Glomerular visceral epithelial cell (primary cell): ENCODE results near the gene INTS7.

Experiments
- DNase-seq: peaks from one replicate; pipeline ENCODE4 v3.0.0-alpha.2; 2016; ENCODE audit errors: extremely low spot score

The INTS7 gene

GRCh38 chr1:211933946-211934714, 101.2 kb downstream of the INTS7 start:
- DNase-seq, result no peak

GRCh38 chr1:211932933-211933254, 102.5 kb downstream of the INTS7 start:
- DNase-seq, result no peak

- no peak for DNase-seq
These were observed 103.0 kb downstream of the INTS7 start for GRCh38 chr1:211932231-211932932.

- no peak for DNase-seq
These were observed 105.7 kb downstream of the INTS7 start for GRCh38 chr1:211929683-211930082.

DNA sequence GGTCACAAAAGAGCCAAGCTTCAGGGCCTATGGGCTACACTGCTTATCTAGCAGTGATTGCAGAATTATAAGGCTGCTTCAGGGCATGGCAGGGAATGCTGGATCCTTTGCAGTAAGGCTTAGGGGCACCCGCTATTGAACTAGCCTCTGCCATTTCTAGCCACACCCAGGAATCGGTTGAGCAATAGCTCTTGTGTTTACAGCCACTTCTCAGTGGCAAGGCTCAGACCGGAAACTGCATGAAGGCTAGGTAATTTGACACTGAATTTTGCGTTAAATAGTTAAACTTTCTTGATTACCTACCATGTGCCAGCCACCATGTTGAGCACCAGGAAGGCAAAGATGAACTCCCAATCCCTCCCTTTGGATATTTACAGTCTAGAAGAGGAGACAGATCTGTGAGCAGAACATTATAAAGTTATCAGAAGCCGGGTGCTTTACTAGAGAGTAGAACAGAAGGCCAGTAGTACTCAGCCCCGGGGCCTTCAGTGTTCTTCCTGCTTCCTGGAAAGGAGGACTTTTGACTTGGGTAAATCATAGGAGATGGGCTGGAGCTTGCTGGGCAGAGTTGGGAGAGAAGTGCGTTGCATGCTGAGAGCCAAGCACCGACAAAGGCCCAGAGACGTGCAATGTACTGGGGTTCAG, 106.2 kb downstream of the INTS7 start:
- no peak for DNase-seq

GRCh38 chr1:211928290-211928801, 107.0 kb downstream of the INTS7 start:
- DNase-seq, result no peak

DNA sequence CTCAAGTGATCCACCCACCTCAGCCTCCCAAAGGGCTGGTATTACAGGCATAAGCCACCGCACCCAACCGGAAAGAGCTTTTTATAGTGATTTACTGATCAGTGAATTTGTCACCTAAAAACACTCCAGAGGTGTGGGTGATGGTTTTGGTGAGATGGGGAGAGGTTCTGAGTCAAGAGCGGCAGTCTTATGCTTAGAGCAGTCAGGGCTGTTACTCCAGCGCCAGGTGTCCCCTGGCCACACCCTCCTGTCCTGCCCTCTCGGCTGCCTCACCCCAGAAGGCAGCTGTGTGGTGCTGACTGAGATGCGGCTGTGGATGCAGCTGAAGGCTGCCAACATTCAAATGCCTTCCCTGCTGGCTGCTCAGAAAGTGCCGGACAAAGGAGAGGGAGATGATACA, 110.3 kb downstream of the INTS7 start:
- DNase-seq, result no peak

GRCh38 chr1:211924256-211924655, 111.1 kb downstream of the INTS7 start:
- DNase-seq, result no peak

GRCh38 chr1:211923095-211923494, 112.3 kb downstream of the INTS7 start:
- DNase-seq, result no peak

DNA sequence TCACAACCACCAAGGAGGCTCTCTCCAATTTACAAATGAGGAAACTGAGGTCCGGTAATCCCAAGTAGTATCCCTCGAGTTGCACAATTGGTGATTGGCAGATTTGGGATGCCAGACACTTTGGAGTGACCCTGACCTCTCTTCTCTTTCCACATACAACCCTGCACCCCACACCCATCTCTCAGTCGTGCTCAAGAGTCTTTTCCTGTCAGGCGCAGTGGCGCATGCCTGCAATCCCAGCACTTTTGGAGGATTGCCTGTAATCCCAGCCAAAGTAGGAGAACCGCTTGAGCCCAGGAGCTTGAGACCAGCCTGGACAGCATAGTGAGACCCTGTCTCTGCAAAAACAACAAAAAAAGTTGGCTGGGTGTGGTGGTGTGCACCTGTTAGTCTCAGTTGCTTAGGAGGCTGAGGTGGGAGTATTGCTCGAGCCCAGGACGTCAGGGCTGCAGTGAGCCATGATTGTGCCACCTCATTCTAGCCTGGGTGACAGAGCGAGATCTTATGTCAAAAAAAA, 113.7 kb downstream of the INTS7 start:
- no peak for DNase-seq

- DNase-seq, result no peak
These were observed 114.6 kb downstream of the INTS7 start for GRCh38 chr1:211920602-211921226.

- peak; percentile 7 for DNase-seq
These were observed 115.2 kb downstream of the INTS7 start for GRCh38 chr1:211920141-211920572.

DNA sequence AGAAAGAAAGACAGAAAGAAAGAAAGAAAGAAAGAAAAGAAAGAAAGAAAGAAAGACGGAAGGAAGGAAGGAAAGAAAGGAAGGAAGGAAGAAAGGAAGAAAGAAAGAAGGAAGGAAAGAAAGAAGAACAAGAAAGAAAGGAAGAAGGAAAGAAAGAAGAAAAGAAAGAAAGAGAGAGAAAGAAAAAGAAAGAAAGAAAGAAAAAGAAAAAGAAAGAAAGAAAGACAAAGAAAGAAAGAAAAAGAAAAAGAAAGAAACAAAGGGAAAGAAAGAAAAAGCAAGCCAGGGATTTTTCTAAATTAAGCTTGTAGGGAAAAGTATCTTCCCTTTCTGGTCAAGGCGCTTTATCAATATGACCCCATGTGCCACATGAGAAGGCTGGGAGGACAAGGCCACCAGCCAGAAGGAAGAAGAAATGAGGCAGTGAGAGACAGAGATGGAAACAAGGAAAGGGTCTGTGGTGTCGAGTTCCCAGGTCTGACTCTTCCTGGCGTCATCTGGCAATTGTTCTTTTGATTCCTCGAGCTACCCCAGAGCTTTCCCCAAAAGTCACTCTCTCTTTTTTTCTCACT, 116.4 kb downstream of the INTS7 start:
- DNase-seq, result no peak

GRCh38 chr1:211916458-211916857, 118.9 kb downstream of the INTS7 start:
- DNase-seq, result peak; percentile 69

GRCh38 chr1:211915924-211916323, 119.4 kb downstream of the INTS7 start:
- DNase-seq, result no peak

GRCh38 chr1:211912844-211913432, 122.4 kb downstream of the INTS7 start:
- no peak for DNase-seq

GRCh38 chr1:211912038-211912437, 123.3 kb downstream of the INTS7 start:
- peak; percentile 7 for DNase-seq

- no peak for DNase-seq
These were observed 124.4 kb downstream of the INTS7 start for GRCh38 chr1:211910913-211911485.

GRCh38 chr1:211910113-211910884, 125.1 kb downstream of the INTS7 start:
- no peak for DNase-seq

- DNase-seq, result no peak
These were observed 126.0 kb downstream of the INTS7 start for GRCh38 chr1:211909395-211909794.
